Activated T-cell treated with anti-CD3 and anti-CD28 coated beads, Interleukin-2, amount 50 U/mL, for 24 hours (primary cell): Measurements from ENCODE around the gene OR51F2.
"Not testable (repeated sequence)": the region's sequence is repeated elsewhere in the genome, so short reads cannot be mapped to it uniquely, and the experiment has no call there.

Source experiments
- DNase-seq: peaks from one replicate; pipeline ENCODE4 v3.0.0-alpha.2; 2020
- H3K27ac Mint-ChIP-seq: 2 replicates; pipeline ENCODE4 v1.8.0; 2020; ENCODE audit warnings: mild to moderate bottlenecking, mixed read lengths
- H3K27me3 Mint-ChIP-seq: 2 replicates; pipeline ENCODE4 v1.8.0; 2020; ENCODE audit warnings: mixed read lengths
- H3K36me3 Mint-ChIP-seq: 2 replicates; pipeline ENCODE4 v1.8.0; 2020; ENCODE audit warnings: low read depth, mixed read lengths
- H3K4me1 Mint-ChIP-seq: 2 replicates; pipeline ENCODE4 v1.8.0; 2020; ENCODE audit warnings: low read depth, mixed read lengths
- H3K4me3 Mint-ChIP-seq: 2 replicates; pipeline ENCODE4 v1.8.0; 2020; ENCODE audit warnings: mild to moderate bottlenecking, moderate library complexity, mixed read lengths
- H3K9me3 Mint-ChIP-seq: 2 replicates; pipeline ENCODE4 v1.8.0; 2020; ENCODE audit warnings: mixed read lengths

The OR51F2 gene

GRCh38 chr11:4851033-4851432 is 29.9 kb downstream of the OR51F2 start:
- Mint-ChIP-seq H3K27me3 (peaks cover 12% of the 10 kb centered on the region), H3K4me1 (no peaks in the 10 kb centered on the region), H3K27ac (no peak overlapping the region), H3K36me3 (no peaks in the 10 kb centered on the region), H3K9me3 (no peaks in the 10 kb centered on the region), H3K4me3 (no peak overlapping the region)
- no peak for DNase-seq

- not testable (repeated sequence) for H3K4me1 Mint-ChIP-seq, H3K9me3 Mint-ChIP-seq, H3K27me3 Mint-ChIP-seq, DNase-seq, H3K27ac Mint-ChIP-seq, H3K4me3 Mint-ChIP-seq, H3K36me3 Mint-ChIP-seq
These were observed 33.2 kb downstream of the OR51F2 start for GRCh38 chr11:4854286-4854685.

GRCh38 chr11:4862447-4863236 is 41.5 kb downstream of the OR51F2 start:
- Mint-ChIP-seq H3K9me3 (no peaks in the 10 kb centered on the region), H3K27me3 (peaks cover 3% of the 10 kb centered on the region), H3K4me1 (no peaks in the 10 kb centered on the region), H3K27ac (no peak overlapping the region), H3K36me3 (no peaks in the 10 kb centered on the region), H3K4me3 (no peak overlapping the region)
- no peak for DNase-seq

- Mint-ChIP-seq H3K9me3 (no peaks in the 10 kb centered on the region), H3K36me3 (no peaks in the 10 kb centered on the region), H3K4me3 (no peak overlapping the region), H3K27me3 (peaks cover 3% of the 10 kb centered on the region), H3K27ac (no peak overlapping the region), H3K4me1 (no peaks in the 10 kb centered on the region)
- DNase-seq = no peak
These were observed 42.8 kb downstream of the OR51F2 start for GRCh38 chr11:4863876-4864275.

- H3K36me3 Mint-ChIP-seq = no peaks in the 10 kb centered on the region
- no peaks in the 10 kb centered on the region for H3K4me1 Mint-ChIP-seq
- no peaks in the 10 kb centered on the region for H3K9me3 Mint-ChIP-seq
- H3K27ac Mint-ChIP-seq = no peak overlapping the region
- no peak for DNase-seq
- H3K4me3 Mint-ChIP-seq = no peak overlapping the region
- peaks cover 3% of the 10 kb centered on the region for H3K27me3 Mint-ChIP-seq
These were observed 44.7 kb downstream of the OR51F2 start for GRCh38 chr11:4865855-4866254.
